Neural cell (in vitro differentiated cells): ENCODE data around the gene DPF3.

Experiments used
- EZH2 ChIP-seq: fragments of 200-600, 300-800 bp; shearing (Covaris generic), sonication (generic); IDR thresholded peaks from 2 replicates; pipeline ENCODE4 v1.6.1; 2014; ENCODE audit warnings: antibody characterized with exemption, low read length, borderline replicate concordance, mild to moderate bottlenecking; ENCODE audit not compliant: insufficient read depth, poor library complexity, severe bottlenecking
- POLR2AphosphoS5 ChIP-seq: IDR thresholded peaks from 2 replicates; pipeline ENCODE4 v1.6.1; 2012
- RAD21 ChIP-seq: fragments of 450-650 bp; conservative IDR thresholded peaks from 2 replicates; pipeline ENCODE4 v1.6.1; 2014; ENCODE audit warnings: antibody characterized with exemption, mild to moderate bottlenecking, moderate library complexity
- SMC3 ChIP-seq: fragments of 450-650 bp; conservative IDR thresholded peaks from 2 replicates; pipeline ENCODE4 v1.6.1; 2014; ENCODE audit warnings: antibody characterized with exemption, mild to moderate bottlenecking, moderate library complexity; ENCODE audit not compliant: poor library complexity
- TF ChIP-seq, protein P1 (sequence below): fragments of 450-650 bp; IDR thresholded peaks from 2 replicates; pipeline ENCODE4 v1.5.1; 2014; ENCODE audit warnings: antibody characterized with exemption, mild to moderate bottlenecking, moderate library complexity; ENCODE audit not compliant: poor library complexity, severe bottlenecking
- TF ChIP-seq, protein P2 (sequence below): IDR thresholded peaks from 2 replicates; pipeline ENCODE4 v1.6.1; 2012; ENCODE audit warnings: borderline replicate concordance

DNA sequence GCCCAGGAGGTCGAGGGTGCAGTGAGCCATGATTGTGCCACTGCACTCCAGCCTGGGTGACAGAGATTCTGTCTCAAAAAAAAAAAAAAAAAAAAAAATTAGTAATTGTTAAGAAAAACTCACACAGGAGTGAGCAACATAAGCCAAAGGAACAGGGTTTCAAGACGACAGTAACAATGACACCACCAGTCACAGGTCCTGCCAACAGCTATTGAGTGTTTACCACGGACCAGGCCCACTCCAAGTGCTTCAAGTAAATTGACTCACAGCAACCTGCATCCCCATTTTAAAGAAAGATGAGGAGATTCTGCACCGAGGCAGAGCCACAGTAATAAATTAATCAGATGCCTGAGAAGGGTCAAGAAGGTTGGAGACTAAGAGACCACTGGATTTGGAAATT, 194.5 kb downstream of the DPF3 start:
- TF ChIP-seq, protein P1, sequence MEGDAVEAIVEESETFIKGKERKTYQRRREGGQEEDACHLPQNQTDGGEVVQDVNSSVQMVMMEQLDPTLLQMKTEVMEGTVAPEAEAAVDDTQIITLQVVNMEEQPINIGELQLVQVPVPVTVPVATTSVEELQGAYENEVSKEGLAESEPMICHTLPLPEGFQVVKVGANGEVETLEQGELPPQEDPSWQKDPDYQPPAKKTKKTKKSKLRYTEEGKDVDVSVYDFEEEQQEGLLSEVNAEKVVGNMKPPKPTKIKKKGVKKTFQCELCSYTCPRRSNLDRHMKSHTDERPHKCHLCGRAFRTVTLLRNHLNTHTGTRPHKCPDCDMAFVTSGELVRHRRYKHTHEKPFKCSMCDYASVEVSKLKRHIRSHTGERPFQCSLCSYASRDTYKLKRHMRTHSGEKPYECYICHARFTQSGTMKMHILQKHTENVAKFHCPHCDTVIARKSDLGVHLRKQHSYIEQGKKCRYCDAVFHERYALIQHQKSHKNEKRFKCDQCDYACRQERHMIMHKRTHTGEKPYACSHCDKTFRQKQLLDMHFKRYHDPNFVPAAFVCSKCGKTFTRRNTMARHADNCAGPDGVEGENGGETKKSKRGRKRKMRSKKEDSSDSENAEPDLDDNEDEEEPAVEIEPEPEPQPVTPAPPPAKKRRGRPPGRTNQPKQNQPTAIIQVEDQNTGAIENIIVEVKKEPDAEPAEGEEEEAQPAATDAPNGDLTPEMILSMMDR: no peak
- TF ChIP-seq RAD21 (no peak), POLR2AphosphoS5 (no peak), EZH2 (no peak), SMC3 (no peak)
- TF ChIP-seq, protein P2, sequence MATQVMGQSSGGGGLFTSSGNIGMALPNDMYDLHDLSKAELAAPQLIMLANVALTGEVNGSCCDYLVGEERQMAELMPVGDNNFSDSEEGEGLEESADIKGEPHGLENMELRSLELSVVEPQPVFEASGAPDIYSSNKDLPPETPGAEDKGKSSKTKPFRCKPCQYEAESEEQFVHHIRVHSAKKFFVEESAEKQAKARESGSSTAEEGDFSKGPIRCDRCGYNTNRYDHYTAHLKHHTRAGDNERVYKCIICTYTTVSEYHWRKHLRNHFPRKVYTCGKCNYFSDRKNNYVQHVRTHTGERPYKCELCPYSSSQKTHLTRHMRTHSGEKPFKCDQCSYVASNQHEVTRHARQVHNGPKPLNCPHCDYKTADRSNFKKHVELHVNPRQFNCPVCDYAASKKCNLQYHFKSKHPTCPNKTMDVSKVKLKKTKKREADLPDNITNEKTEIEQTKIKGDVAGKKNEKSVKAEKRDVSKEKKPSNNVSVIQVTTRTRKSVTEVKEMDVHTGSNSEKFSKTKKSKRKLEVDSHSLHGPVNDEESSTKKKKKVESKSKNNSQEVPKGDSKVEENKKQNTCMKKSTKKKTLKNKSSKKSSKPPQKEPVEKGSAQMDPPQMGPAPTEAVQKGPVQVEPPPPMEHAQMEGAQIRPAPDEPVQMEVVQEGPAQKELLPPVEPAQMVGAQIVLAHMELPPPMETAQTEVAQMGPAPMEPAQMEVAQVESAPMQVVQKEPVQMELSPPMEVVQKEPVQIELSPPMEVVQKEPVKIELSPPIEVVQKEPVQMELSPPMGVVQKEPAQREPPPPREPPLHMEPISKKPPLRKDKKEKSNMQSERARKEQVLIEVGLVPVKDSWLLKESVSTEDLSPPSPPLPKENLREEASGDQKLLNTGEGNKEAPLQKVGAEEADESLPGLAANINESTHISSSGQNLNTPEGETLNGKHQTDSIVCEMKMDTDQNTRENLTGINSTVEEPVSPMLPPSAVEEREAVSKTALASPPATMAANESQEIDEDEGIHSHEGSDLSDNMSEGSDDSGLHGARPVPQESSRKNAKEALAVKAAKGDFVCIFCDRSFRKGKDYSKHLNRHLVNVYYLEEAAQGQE: no peak
